SJCRH30 (cell line): ENCODE results near the gene PLXDC2. TPM values are rescaled to one million over a fixed set of nuclear protein-coding genes. Genes with fewer than 3 reads are reported as not detected.
A peak's percentile ranks its signal among the peaks of the same experiment; 100 is the strongest.
"Not testable (repeated sequence)": the region's sequence is repeated elsewhere in the genome, so short reads cannot be mapped to it uniquely, and the experiment has no call there.

ENCODE experiments used
- DNase-seq, 2 experiments: peaks; one replicate each; pipeline ENCODE4 v3.0.0-alpha.2; 2015 to 2020
- H3K27ac ChIP-seq: fragments of 250-450 bp; sonication (Bioruptor Pico); 2 replicates; pipeline ENCODE4 v1.5.1; 2020; ENCODE audit warnings: mild to moderate bottlenecking, moderate library complexity
- H3K27me3 ChIP-seq: fragments of 250-450 bp; sonication (Bioruptor Pico); 2 replicates; pipeline ENCODE4 v1.5.1; 2020; ENCODE audit warnings: mild to moderate bottlenecking, moderate library complexity
- H3K36me3 ChIP-seq: fragments of 250-450 bp; sonication (Bioruptor Pico); 2 replicates; pipeline ENCODE4 v1.5.1; 2020; ENCODE audit warnings: mild to moderate bottlenecking, moderate library complexity
- H3K4me1 ChIP-seq: fragments of 250-450 bp; sonication (Bioruptor Pico); 2 replicates; pipeline ENCODE4 v1.5.1; 2020; ENCODE audit warnings: mild to moderate bottlenecking, moderate library complexity
- H3K4me3 ChIP-seq: fragments of 250-450 bp; sonication (Bioruptor Pico); 2 replicates; pipeline ENCODE4 v1.5.1; 2020; ENCODE audit warnings: mild to moderate bottlenecking, moderate library complexity
- H3K9me3 ChIP-seq: fragments of 250-450 bp; sonication (Bioruptor Pico); replicated peaks from 2 replicates; pipeline ENCODE4 v1.5.1; 2020; ENCODE audit warnings: mild to moderate bottlenecking, moderate library complexity
- total RNA-seq: library from RNA; depleted of rRNA; stranded (reverse); fragments of >200 nt; shearing (Covaris generic); gene quantifications from 2 replicates; pipeline ENCODE4 v1.2.3, GENCODE V29; 2014

Gene PLXDC2
- total RNA-seq, 1 experiment from 2014 or later = 11.4 TPM

DNA sequence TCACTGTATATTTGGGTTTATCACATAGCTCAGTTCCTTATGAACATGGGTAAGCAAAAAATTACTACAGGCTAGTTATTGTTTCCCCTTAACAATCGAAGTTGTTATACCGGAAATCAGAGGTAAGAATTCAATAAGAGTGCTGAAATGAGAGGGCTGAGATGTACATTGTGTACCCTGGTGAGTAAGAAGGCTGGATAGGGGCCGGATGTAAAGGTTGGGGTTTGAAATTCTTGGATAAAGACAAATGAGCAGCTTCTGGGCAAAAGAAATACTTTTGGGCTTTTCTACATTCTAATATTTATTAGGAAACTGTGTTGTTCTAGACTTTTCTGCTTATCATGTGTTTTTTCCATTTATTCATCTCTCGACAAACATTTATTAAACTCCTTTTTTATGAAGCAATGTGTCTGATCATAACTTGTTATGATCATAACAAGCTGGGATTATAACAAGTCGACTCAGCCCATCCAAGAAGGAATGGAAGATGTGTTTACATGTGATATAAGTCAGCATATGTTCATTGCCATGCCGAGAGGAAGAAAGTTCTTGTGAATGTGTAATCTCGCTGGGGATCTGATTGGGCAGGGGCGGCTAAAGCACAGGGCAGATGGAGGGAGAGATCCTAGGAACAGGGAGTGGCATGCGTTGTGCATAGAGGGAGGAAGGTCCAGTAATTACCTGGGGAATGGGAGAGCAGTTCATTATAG is 155.3 kb downstream of the PLXDC2 start:
- Histone ChIP-seq H3K4me3 (no peak overlapping the region), H3K4me1 (peaks cover 15% of the 10 kb centered on the region), H3K27ac (peak overlapping the region; percentile 19; the same call in 1 of the 2 replicates), H3K27me3 (no peaks in the 10 kb centered on the region), H3K36me3 (no peaks in the 10 kb centered on the region), H3K9me3 (no peaks in the 10 kb centered on the region)
- DNase-seq = no peak

DNA sequence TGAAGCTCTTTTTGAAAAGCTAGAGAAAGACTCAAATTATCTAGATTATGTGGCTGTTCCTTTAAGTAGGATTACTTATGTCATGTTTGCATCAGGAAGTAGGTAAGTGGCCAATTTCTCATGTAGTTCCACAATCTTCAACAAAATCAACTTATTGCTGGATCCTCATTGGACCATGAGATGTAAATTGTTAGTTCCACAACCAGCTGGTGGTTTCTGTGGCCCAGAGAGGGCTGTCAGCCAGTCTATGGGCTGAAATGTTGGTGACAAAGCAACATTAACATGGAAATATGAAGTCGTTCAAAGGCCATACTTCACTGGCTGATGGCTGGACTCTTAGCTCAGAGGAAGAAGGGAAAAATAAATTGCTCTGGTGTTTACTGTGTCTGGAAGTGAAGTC is 157.9 kb downstream of the PLXDC2 start:
- DNase-seq = no peak
- H3K27ac ChIP-seq = no peak overlapping the region
- H3K27me3 ChIP-seq = no peaks in the 10 kb centered on the region
- H3K4me3 ChIP-seq = no peak overlapping the region
- H3K9me3 ChIP-seq = peaks cover 2% of the 10 kb centered on the region; the same call in 1 of the 2 replicates
- H3K4me1 ChIP-seq = peaks cover 19% of the 10 kb centered on the region
- H3K36me3 ChIP-seq = no peaks in the 10 kb centered on the region

DNA sequence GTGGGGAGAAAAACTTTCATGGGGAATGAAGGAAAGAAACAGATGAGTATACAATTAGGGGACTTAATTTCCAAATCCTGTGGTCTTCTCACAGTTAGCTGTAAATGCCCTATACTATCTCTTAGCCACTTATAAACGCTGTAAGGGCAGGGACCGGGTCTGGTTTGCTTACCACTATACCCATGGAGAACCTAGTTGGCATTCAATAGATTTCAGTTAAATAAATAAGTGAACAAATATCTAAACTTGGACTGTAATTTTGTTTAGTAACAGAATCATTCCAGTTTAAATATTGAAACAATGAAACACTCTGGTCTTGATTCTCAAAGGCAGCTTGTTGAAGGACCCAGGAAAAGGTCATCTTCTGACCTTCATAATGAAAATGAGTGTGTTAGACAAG is 158.3 kb downstream of the PLXDC2 start:
- peaks cover 19% of the 10 kb centered on the region for H3K4me1 ChIP-seq
- H3K4me3 ChIP-seq = no peak overlapping the region
- peaks cover 2% of the 10 kb centered on the region; the same call in 1 of the 2 replicates for H3K9me3 ChIP-seq
- no peaks in the 10 kb centered on the region for H3K36me3 ChIP-seq
- no peaks in the 10 kb centered on the region for H3K27me3 ChIP-seq
- DNase-seq = no peak
- H3K27ac ChIP-seq = no peak overlapping the region

DNA sequence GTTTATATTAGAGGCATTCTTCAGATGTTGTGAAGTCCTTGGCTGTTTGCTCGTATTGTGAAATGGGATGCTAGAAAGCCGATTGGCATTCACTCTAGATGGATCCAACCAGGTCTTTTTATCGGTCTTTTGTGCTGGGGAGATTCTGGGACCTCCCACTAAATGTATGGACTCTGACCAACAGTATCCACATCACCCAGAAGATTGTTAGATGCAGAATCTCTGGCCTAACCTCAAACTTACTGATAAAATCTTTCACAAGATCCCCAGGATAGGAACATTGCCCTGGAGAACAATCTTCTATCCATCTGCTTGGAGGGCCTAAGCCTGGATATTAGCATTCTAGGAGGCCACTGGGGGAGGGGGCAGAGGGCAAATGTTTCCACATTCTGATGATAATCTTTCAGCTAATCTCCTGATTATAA is 160.9 kb downstream of the PLXDC2 start:
- Histone ChIP-seq H3K4me3 (no peak overlapping the region), H3K4me1 (peaks cover 8% of the 10 kb centered on the region; the same call in 1 of the 2 replicates), H3K27ac (no peak overlapping the region), H3K9me3 (peaks cover 2% of the 10 kb centered on the region; the same call in 1 of the 2 replicates), H3K27me3 (no peaks in the 10 kb centered on the region), H3K36me3 (no peaks in the 10 kb centered on the region)
- DNase-seq = peak; percentile 69 to 74

DNA sequence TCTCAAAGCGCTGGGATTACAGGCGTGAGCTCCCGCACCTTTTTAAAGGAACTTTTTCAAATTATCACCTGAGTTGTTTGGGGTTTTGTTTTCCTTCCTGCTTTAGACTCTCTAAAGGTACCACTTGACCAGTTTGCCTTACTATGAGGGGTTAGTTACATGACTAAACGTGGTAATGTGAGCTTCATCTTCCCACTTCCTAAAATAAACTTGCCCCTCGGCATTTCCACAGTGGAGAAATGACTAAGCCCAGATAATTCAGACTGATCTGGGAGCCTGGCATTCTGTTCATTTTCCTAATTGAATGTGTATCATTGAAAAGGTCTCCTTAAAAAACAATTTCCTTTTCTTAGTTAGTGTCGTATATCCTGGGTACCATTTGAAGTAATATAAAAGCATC is 163.4 kb downstream of the PLXDC2 start:
- Histone ChIP-seq H3K27me3 (no peaks in the 10 kb centered on the region), H3K4me1 (peaks cover 8% of the 10 kb centered on the region; the same call in 1 of the 2 replicates), H3K27ac (no peak overlapping the region), H3K9me3 (peaks cover 2% of the 10 kb centered on the region; the same call in 1 of the 2 replicates), H3K4me3 (no peak overlapping the region), H3K36me3 (no peaks in the 10 kb centered on the region)
- no peak for DNase-seq

DNA sequence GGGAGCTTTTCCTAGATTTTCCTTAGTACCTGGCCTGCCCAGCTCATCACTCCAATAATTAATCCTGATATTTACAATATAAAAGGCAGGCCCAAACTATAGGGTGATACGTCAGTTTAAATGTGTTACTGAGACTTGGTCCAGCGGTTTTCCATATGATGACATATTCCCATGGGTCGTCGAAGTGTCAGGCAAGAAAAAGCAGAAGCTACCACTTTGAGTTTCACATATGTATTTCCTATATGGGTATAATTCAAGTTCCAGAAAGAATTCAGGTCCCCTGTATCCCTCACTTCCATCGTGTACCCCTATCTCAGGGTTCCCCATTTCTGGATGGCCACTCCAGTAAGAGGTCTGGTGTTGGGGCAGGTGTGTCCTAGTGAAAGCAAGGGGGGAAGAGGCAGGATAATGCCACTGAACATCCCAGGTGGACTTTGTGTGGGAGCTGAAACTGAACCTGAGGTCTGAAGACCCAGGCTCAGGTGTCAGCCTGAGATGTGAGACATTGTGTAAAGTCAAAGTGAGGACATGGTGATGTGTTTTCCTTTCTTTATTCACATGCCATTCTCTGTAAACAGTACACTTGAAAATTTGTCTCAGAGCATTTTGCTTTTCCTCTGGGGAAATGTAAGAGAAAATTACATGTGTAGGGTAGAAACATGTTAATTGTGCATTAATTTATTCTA is 167.8 kb downstream of the PLXDC2 start:
- Histone ChIP-seq H3K27ac (no peak overlapping the region), H3K36me3 (no peaks in the 10 kb centered on the region), H3K27me3 (no peaks in the 10 kb centered on the region), H3K4me3 (no peak overlapping the region), H3K4me1 (no peaks in the 10 kb centered on the region), H3K9me3 (no peaks in the 10 kb centered on the region)
- no peak for DNase-seq

DNA sequence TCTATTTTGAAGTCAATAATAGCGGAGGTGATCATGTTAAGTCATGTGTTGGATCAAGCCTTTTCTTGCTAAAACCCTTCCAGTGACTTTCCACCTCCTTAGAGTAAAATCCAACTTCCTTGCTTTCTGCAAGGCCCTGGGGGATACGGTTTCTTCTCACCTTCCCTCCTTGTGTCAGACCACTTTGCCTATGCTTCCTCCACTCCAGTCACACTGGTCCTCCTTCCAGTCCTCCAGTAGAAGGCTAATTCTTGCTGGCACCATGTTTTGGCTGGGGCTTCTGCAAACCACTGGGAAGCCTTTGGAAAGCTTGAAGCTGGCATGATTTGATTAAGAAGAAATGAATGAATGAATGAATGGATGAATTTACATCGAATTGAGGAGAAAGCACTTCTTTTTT is 169.5 kb downstream of the PLXDC2 start:
- H3K9me3 ChIP-seq = no peaks in the 10 kb centered on the region
- H3K4me3 ChIP-seq = no peak overlapping the region
- no peaks in the 10 kb centered on the region for H3K4me1 ChIP-seq
- DNase-seq = no peak
- no peaks in the 10 kb centered on the region for H3K36me3 ChIP-seq
- H3K27ac ChIP-seq = no peak overlapping the region
- H3K27me3 ChIP-seq = no peaks in the 10 kb centered on the region

DNA sequence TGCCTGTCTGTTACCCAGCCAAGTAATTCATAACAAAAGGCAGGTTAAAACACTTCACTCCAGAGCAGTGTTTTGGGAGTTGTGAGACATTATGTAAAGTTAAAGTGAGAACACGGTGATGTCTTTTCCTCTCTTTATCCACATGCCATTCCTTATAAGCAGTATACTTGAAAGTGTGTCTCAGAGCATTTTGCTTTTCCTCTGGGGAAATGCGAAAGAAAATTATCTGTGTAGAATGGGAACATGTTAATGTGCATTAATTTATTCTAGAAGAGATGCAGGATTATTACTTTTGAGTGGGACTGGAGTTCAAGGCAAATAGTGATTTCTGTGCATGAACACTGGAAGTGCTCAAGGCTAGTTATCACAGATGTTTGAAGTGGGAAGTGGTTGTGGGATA is 170.4 kb downstream of the PLXDC2 start:
- Histone ChIP-seq H3K4me3 (no peak overlapping the region), H3K27ac (no peak overlapping the region), H3K4me1 (no peaks in the 10 kb centered on the region), H3K27me3 (no peaks in the 10 kb centered on the region), H3K36me3 (no peaks in the 10 kb centered on the region), H3K9me3 (no peaks in the 10 kb centered on the region)
- no peak for DNase-seq

DNA sequence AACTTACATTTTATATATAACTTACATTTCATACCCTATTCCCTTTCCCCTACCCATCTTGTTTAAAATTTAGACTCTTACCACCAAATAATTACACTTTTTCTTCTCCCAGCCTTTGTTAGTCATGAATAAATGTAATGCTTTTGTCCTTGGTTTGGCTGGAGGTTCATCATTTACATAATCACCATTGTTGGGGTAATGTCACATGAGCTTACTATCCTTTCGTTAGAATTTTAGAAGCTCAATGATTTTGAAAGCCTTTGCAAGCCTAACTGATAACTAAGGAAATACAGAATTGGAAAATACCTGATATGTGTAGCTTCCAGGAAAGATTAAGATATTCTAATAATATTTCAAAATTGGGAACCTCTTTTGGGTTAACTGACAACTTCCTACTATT is 171.7 kb downstream of the PLXDC2 start:
- no peaks in the 10 kb centered on the region for H3K4me1 ChIP-seq
- H3K4me3 ChIP-seq = no peak overlapping the region
- H3K36me3 ChIP-seq = no peaks in the 10 kb centered on the region
- H3K9me3 ChIP-seq = no peaks in the 10 kb centered on the region
- no peak for DNase-seq
- no peaks in the 10 kb centered on the region for H3K27me3 ChIP-seq
- H3K27ac ChIP-seq = no peak overlapping the region

DNA sequence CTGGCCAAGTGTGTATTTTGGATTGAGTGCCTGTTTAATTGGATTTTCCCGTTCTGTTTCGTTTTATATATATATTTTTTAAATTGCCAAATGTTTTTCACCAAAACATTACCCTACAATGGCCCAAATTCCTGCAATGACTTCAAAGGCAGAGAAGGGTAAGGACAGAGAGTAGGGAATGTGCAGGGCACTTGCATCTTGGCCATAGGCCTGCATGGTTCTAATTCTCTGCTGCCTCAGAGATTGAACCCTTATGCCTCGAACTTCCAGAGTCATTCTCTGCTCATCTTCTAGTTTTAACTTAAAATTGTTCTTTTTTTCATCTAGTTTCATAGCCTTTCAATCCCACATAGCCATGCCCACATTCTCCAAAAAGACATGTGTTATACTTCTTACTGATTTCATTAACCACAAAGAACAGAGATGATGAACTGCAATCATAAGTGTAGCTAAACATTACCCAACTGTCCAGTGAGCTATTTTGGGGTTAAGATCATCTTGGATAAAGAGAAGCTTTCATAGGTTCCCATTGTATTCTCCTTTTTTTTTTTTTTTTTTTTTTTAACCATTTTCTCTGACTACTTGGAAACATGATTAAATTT is 177.6 kb downstream of the PLXDC2 start:
- H3K9me3 ChIP-seq = no peaks in the 10 kb centered on the region
- peaks cover 5% of the 10 kb centered on the region; the same call in 1 of the 2 replicates for H3K4me1 ChIP-seq
- no peak overlapping the region for H3K27ac ChIP-seq
- H3K4me3 ChIP-seq = no peak overlapping the region
- H3K27me3 ChIP-seq = no peaks in the 10 kb centered on the region
- DNase-seq = no peak
- no peaks in the 10 kb centered on the region for H3K36me3 ChIP-seq

DNA sequence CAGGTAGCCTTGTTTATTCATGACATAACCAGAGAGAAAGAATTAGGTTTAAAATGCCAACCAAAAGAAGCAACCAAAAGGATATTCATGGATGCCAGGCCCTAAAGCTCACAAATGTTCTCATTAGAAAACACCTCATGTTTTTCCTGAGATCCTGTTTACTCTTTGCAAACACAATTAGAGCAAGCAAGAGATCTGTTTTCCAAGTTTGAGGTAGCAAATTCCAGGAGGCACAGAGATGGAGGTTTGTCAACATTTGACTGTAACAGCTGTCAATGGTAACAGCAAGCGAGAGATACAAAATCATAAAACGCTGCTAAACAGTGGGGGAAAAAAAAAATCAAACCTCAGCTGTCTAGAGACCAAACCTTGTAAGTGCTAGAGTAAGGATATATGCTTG is 182.2 kb downstream of the PLXDC2 start:
- no peaks in the 10 kb centered on the region for H3K27me3 ChIP-seq

DNA sequence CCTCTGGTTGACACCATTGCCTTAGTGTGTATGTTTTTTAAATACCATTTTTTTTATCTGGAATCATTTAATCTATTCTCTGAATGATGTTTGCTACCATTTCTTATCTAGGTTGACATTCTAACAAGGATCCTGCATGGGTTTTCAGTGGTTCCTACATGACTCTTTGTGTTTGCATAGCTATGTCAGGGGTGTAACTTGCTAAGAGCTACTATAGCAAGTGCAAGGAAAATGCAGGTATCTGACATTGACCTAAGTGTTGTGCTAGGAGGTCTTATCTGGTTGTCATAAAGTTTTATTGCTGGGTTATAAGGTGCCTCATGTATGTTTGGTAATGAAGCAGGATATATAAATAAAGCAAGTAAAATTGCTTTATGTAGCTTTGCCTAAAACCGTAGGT is 183.2 kb downstream of the PLXDC2 start:
- DNase-seq = no peak
- Histone ChIP-seq H3K27me3 (no peaks in the 10 kb centered on the region), H3K9me3 (no peaks in the 10 kb centered on the region), H3K4me3 (no peak overlapping the region), H3K4me1 (peaks cover 5% of the 10 kb centered on the region; the same call in 1 of the 2 replicates), H3K27ac (no peak overlapping the region), H3K36me3 (no peaks in the 10 kb centered on the region)

More for the DNA sequence above, 182.2 kb downstream of the PLXDC2 start:
- Histone ChIP-seq H3K9me3 (no peaks in the 10 kb centered on the region), H3K4me3 (no peak overlapping the region), H3K27ac (no peak overlapping the region), H3K36me3 (no peaks in the 10 kb centered on the region), H3K4me1 (peaks cover 5% of the 10 kb centered on the region; the same call in 1 of the 2 replicates)
- peak in 1 of 2 experiments; percentile 3 for DNase-seq

DNA sequence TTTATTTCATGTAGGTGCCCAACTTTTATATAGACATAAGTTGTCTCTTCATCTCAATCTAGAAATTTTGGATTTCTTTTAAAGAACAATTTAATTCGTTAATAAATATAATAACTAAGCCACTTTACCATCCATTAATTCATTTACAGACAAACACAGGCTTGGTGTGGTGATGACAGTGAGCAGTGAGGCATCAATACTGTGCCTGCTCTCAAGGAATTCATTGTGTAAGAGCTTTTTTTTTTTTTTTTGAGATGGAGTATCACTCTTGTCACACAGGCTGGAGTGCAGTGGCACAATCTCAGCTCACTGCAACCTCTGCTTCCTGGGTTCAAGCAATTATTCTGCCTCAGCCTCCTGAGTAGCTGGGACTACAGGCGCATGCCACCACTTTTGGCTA is 185.8 kb downstream of the PLXDC2 start:
- DNase-seq, H3K27ac ChIP-seq, H3K27me3 ChIP-seq: not testable (repeated sequence)

DNA sequence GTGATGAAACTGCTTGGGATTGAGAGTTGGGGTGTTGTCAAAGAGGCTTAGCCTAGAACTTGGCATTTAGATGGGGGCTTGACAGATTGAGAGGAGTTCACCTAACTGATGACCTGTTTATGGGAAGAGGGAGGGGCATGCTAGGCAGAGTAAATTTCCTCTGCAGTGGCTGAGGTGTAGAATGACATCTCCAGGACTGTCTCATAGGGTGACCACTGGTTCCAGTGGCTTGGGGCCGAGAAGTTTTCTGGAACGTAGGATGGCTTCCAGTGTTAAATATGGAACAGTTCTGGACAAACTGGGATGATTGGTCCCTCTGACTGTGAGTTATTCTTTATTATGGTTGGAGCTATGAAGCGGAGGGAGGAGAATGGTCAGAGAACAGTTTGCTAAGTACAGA is 186.4 kb downstream of the PLXDC2 start:
- Histone ChIP-seq H3K36me3 (no peaks in the 10 kb centered on the region), H3K27ac (no peak overlapping the region), H3K4me3 (no peak overlapping the region), H3K9me3 (no peaks in the 10 kb centered on the region), H3K4me1 (peaks cover 5% of the 10 kb centered on the region; the same call in 1 of the 2 replicates), H3K27me3 (no peaks in the 10 kb centered on the region)
- no peak for DNase-seq

More for the DNA sequence above, 185.8 kb downstream of the PLXDC2 start:
- not testable (repeated sequence) for H3K4me1 ChIP-seq, H3K4me3 ChIP-seq, H3K36me3 ChIP-seq, H3K9me3 ChIP-seq

DNA sequence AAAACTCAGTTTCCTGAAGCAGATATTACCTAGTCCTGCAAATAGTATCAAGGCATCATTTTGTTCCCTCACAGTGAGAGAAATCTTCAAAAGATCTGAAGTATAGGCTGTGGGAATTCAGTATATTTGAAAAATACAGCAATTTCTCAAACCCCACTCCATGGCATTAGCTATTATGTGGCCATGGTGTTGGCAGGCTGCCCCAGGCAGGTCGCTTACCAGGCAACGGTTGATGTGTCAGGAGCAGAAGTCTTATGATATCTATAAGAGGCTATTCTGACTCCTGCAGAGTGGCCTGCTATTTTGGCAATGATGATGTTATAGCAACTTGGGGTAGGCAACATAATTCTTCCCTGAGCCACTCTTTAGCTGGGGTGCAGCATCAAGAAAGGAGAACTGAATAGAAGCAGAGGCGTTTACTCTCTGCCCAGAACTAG is 187.9 kb downstream of the PLXDC2 start:
- Histone ChIP-seq H3K36me3 (no peaks in the 10 kb centered on the region), H3K27me3 (no peaks in the 10 kb centered on the region), H3K9me3 (no peaks in the 10 kb centered on the region), H3K27ac (no peak overlapping the region), H3K4me3 (no peak overlapping the region), H3K4me1 (no peaks in the 10 kb centered on the region)
- no peak for DNase-seq
